GM18505 (cell line): ENCODE results near the gene COLEC11.
"Not testable (repeated sequence)": the region's sequence is repeated elsewhere in the genome, so short reads cannot be mapped to it uniquely, and the experiment has no call there.

Experiments
- ATAC-seq: cut with Tn5 transposase; IDR thresholded peaks from one replicate; pipeline ENCODE4 v1.9.1; 2021; ENCODE audit not compliant: unreplicated experiment
- POLR2A ChIP-seq: IDR thresholded peaks from 4 replicates; pipeline ENCODE4 v1.6.1; 2011; ENCODE audit warnings: borderline replicate concordance; ENCODE audit not compliant: insufficient read depth, insufficient read length; ENCODE audit errors: extremely low read depth

Gene COLEC11

DNA sequence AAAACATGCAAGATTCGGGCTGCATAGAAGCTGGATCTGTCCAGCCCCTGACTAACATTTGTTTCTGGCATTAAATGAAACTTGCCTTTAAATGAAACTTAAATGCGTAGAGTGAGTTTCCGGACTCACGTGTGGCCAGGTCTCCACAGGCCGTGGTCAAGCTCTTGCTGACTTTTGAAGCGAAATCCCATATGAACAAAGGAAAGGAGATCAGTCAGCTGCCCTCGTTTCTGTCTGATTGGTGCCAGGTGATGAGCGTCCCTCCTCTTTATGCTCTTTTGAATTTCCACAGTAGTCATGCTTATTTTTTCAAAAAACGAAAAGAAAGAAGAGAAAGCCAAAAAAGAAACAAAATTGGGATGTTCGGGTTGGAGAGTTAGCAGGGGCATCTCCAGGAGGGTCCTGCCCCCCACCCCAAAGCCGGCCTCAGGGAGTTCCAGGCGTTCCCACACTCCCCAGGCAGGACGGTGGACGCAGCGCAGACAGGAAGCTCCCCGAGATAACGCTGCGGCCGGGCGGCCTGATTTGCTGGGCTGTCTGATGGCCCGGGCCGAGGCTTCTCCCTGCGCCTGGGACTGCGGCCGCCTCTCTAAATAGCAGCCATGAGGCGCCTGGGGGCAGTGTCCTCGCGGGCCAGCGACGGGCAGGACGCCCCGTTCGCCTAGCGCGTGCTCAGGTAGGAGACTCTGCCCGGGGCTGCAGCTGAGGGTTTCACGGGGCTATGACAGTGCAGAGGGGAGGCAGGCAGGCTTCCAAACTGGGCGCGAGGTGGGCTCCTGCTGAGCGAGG, at the start of gene COLEC11:
Gene COLEC11, plus strand, starts transcription at position 620 of the 789 bp plus-strand sequence. CDS start 9,229 bp downstream, outside the sequence.
- no peak for ATAC-seq
- no peak for TF ChIP-seq POLR2A

GRCh38 chr2:3545788-3546478, 49.0 kb upstream of the COLEC11 start:
- no peak for TF ChIP-seq POLR2A
- no peak for ATAC-seq

DNA sequence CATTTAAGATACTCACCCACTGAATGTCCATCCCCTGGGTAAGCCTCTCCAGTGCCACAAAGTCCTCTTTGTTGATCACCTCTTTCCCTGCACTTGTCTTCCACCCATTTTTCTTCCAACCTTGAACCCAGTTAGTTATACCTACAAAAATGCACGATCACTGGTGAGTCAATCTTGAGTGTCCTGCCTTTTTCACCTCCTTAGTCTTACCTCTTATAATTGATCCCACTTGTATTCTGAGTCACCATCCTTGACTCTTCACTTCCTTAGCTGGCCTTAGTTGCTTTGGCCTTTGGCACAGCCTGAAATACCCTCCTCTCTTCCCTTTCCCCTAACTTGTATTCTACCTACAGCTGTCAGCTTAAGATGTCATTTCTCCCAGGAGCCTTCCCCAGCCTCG, 47.0 kb upstream of the COLEC11 start:
- ATAC-seq = no peak
- no peak for TF ChIP-seq POLR2A

GRCh38 chr2:3553946-3554345, 41.0 kb upstream of the COLEC11 start:
- no peak for ATAC-seq
- no peak for TF ChIP-seq POLR2A

DNA sequence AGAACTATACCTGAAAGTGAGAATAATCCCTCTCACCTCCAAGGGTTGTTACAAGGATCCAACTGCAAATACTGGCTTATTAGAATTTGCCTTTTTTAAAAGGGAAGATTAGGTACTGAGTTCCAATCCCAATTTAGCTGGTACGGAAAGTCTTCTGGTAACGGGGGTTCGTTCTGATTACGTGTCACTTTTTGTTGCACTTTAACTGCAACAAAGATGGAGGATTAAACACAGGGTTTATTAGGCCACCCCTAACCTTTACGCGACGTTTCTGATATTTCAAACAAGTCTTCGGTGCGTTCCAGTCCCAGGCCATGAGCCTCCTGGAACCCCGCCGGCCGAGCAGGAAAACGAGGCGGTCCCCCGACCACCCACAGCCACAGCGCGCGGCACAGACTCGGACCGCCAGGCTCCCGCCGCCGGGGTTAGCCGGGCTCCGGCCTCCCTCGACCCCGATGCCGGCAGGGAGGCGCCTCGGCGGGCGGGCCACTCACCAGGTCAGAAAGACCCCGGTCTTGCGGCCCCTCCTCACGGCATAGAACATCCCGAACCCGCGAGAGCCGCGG, 37.2 kb upstream of the COLEC11 start:
- TF ChIP-seq POLR2A = no peak
- ATAC-seq = peak; percentile 29

GRCh38 chr2:3558205-3559014, 36.5 kb upstream of the COLEC11 start, which contains the start of gene RNASEH1:
Gene RNASEH1, minus strand, starts transcription at chr2:3558333. Its CDS starts 73 bp downstream, at chr2:3558260.
- peak; percentile 96 for ATAC-seq
- TF ChIP-seq POLR2A = peak; percentile 92

GRCh38 chr2:3563521-3563976, 31.4 kb upstream of the COLEC11 start:
- TF ChIP-seq POLR2A = no peak
- peak; percentile 50 for ATAC-seq

GRCh38 chr2:3565117-3565516, 29.8 kb upstream of the COLEC11 start:
- no peak for ATAC-seq
- no peak for TF ChIP-seq POLR2A

DNA sequence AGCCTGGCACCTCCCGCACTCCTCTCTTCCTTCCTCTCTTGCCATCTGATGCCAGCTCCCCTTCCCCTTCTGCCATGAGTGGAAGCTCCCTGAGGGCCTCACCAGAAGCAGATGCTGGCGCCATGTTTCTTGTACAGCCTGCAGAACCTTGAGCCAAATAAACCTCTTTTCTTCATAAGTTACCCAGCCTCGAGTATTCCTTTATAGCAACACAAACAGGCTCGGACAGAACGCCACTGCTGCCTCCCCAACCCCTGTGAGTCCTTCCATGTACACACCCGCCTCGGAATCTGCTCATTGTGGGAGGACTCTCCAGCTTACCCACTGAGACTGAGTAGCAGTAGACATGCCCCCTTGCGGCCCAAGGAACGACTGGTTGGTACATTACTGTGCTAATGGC, 28.1 kb upstream of the COLEC11 start:
- no peak for ATAC-seq

DNA sequence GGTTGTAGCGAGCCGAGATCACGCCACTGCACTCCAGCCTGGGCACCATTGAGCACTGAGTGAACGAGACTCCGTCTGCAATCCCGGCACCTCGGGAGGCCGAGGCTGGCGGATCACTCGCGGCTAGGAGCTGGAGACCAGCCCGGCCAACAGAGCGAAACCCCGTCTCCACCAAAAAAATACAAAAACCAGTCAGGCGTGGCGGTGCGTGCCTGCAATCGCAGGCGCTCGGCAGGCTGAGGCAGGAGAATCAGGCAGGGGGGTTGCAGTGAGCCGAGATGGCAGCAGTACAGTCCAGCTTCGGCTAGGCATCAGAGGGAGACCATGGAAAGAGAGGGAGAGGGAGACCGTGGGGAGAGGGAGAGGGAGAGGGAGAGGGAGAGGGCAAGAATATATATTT, 25.3 kb upstream of the COLEC11 start:
- not testable (repeated sequence) for ATAC-seq

More for the DNA sequence above, 28.1 kb upstream of the COLEC11 start:
- no peak for TF ChIP-seq POLR2A

GRCh38 chr2:3571284-3571683, 23.6 kb upstream of the COLEC11 start:
- TF ChIP-seq POLR2A = no peak
- ATAC-seq = no peak

GRCh38 chr2:3572620-3573019, 22.3 kb upstream of the COLEC11 start:
- TF ChIP-seq POLR2A = no peak
- ATAC-seq = no peak

DNA sequence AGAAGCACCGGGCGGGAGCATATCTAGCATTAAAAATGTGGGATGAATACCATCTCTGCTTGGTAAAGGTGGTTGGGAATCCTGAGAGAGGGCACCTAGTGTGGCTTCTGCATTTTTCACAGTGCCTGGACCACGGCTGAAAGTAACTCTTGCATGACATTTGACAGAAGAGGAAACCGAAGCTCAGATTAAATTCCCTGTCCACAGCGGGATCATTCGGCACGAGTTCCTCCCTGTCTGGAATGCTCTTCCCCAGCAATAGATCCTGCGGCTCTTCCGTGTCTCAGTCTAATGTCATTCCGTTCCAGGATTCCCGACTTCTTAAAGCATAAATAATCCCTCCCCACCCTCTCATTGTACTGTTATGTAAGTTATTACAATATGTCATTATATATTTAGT, 20.8 kb upstream of the COLEC11 start:
- no peak for TF ChIP-seq POLR2A
- no peak for ATAC-seq
